H1 (cell line): Measurements from ENCODE around the gene TMEM225. TPM values are rescaled to one million over a fixed set of nuclear protein-coding genes. Genes with fewer than 3 reads are reported as not detected.
A peak's percentile ranks its signal among the peaks of the same experiment; 100 is the strongest.

Experiments used
- CTCF ChIA-PET: fragments of 300-600 bp; sonication (Branson Sonifier 250); formaldehyde crosslinking; loops from one replicate; lab custom pipeline; 2021; ENCODE audit not compliant: partially characterized antibody; lab: Charles Lee
- POLR2A ChIA-PET: fragments of 300-600 bp; sonication (Branson Sonifier 250); formaldehyde crosslinking; loops from one replicate; lab custom pipeline; 2021; ENCODE audit warnings: inconsistent platforms; ENCODE audit not compliant: partially characterized antibody; lab: Charles Lee
- DNase-seq, 2 experiments: peaks; one replicate each; pipeline versions ENCODE4 v3.0.0 to v3.0.0-alpha.2; 2010 to 2022; ENCODE audit warnings: low spot score in 2 of 2, low read depth in 1 of 2, mixed read lengths in 1 of 2
- FAIRE-seq: peaks from 2 replicates; lab custom pipeline; 2011; peaks lifted over from hg19 to GRCh38; lab: Jason Lieb, UNC
- H2AFZ ChIP-seq: 2 replicates; pipeline ENCODE4 v1.8.1; 2012; ENCODE audit warnings: low read length, inconsistent platforms
- H2AK5ac ChIP-seq: 2 replicates; pipeline ENCODE4 v1.6.1; 2013; ENCODE audit warnings: low read depth, low read length
- H2BK120ac ChIP-seq: replicated peaks from 2 replicates; pipeline ENCODE3; 2013; ENCODE audit warnings: low read depth, low read length, inconsistent platforms
- H2BK12ac ChIP-seq: 2 replicates; pipeline ENCODE4 v1.6.1; 2013; ENCODE audit warnings: low read depth, low read length
- H2BK15ac ChIP-seq: 2 replicates; pipeline ENCODE4 v1.6.1; 2013; ENCODE audit warnings: low read length
- H2BK20ac ChIP-seq: 2 replicates; pipeline ENCODE4 v1.6.1; 2013; ENCODE audit warnings: low read length
- H2BK5ac ChIP-seq: 2 replicates; pipeline ENCODE4 v1.6.1; 2013; ENCODE audit warnings: low read depth, low read length
- H3K14ac ChIP-seq: 2 replicates; pipeline ENCODE4 v1.6.1; 2013; ENCODE audit warnings: inconsistent platforms; ENCODE audit not compliant: insufficient read length
- H3K18ac ChIP-seq: 2 replicates; pipeline ENCODE4 v1.6.1; 2013; ENCODE audit warnings: low read length; ENCODE audit errors: extremely low read depth
- H3K23ac ChIP-seq: 2 replicates; pipeline ENCODE4 v1.6.1; 2013; ENCODE audit warnings: inconsistent platforms; ENCODE audit not compliant: insufficient read length
- H3K23me2 ChIP-seq: 2 replicates; pipeline ENCODE4 v1.6.1; 2013; ENCODE audit warnings: low read depth, low read length
- H3K27ac ChIP-seq: 2 replicates; pipeline ENCODE4 v1.6.1; 2011; ENCODE audit warnings: low read depth, low read length, inconsistent platforms
- H3K27me3 ChIP-seq, 4 experiments: replicated peaks in 1 of 4; 1 replicate in 1 of 4; 2 replicates in 3 of 4; pipeline versions ENCODE4 v1.6.1 to v1.8.1; 2011 to 2013; ENCODE audit warnings: low read length in 3 of 4, mild to moderate bottlenecking in 3 of 4, inconsistent platforms in 2 of 4, mixed read lengths in 2 of 4, moderate library complexity in 1 of 4; ENCODE audit not compliant: control insufficient read depth in 3 of 4, insufficient read depth in 3 of 4; ENCODE audit errors: extremely low read depth in 1 of 4
- H3K36me3 ChIP-seq, 4 experiments: 2 replicates each; pipeline versions ENCODE4 v1.6.1 to v1.8.1; 2011 to 2013; ENCODE audit warnings: mild to moderate bottlenecking in 4 of 4, low read length in 3 of 4, moderate library complexity in 2 of 4, control low read depth in 1 of 4, inconsistent platforms in 1 of 4; ENCODE audit not compliant: insufficient read depth in 4 of 4, control insufficient read depth in 2 of 4
- H3K4ac ChIP-seq: replicated peaks from 2 replicates; pipeline ENCODE3; 2013; ENCODE audit warnings: low read length, low read depth, mixed read lengths, inconsistent platforms; ENCODE audit not compliant: insufficient read length
- H3K4me1 ChIP-seq, 4 experiments: replicated peaks in 1 of 4; 1 replicate in 1 of 4; 2 replicates in 3 of 4; pipeline versions ENCODE4 v1.6.1 to v1.8.1; 2011 to 2013; ENCODE audit warnings: low read length in 3 of 4, inconsistent platforms in 2 of 4, mixed read lengths in 1 of 4; ENCODE audit not compliant: insufficient read depth in 4 of 4, control insufficient read depth in 3 of 4
- H3K4me2 ChIP-seq, 2 experiments: 2 replicates each; pipeline versions ENCODE4 v1.6.1 to v1.8.1; 2011 to 2013; ENCODE audit warnings: low read depth in 2 of 2, low read length in 2 of 2, control low read depth in 1 of 2, inconsistent platforms in 1 of 2, mild to moderate bottlenecking in 1 of 2; ENCODE audit not compliant: insufficient read depth in 1 of 2
- H3K4me3 ChIP-seq, 4 experiments: fragments of 200-600, 300-600 bp in 1 of 4; sonication (generic), shearing (Covaris generic), sonication (Bioruptor Twin) in 1 of 4; 2 replicates each; pipeline versions ENCODE4 v1.5.1 to v1.8.1; 2011 to 2016; ENCODE audit warnings: low read length in 4 of 4, low read depth in 3 of 4, control low read depth in 2 of 4, inconsistent platforms in 2 of 4, mild to moderate bottlenecking in 2 of 4, mixed read lengths in 1 of 4, moderate library complexity in 1 of 4; ENCODE audit not compliant: insufficient read depth in 2 of 4; ENCODE audit errors: extremely low read depth in 1 of 4
- H3K56ac ChIP-seq: replicated peaks from 2 replicates; pipeline ENCODE3; 2013; ENCODE audit warnings: low read depth, mild to moderate bottlenecking, mixed read lengths, low read length, inconsistent platforms; ENCODE audit not compliant: insufficient read length
- H3K79me1 ChIP-seq: 2 replicates; pipeline ENCODE4 v1.6.1; 2013; ENCODE audit warnings: low read depth, low read length, control low read depth
- H3K79me2 ChIP-seq, 2 experiments: 2 replicates each; pipeline versions ENCODE4 v1.6.1 to v1.8.1; 2012 to 2013; ENCODE audit warnings: low read length in 2 of 2, mild to moderate bottlenecking in 2 of 2, inconsistent platforms in 1 of 2; ENCODE audit not compliant: insufficient read depth in 2 of 2, control insufficient read depth in 1 of 2
- H3K9ac ChIP-seq, 4 experiments: replicated peaks in 1 of 4; 1 replicate in 1 of 4; 2 replicates in 3 of 4; pipeline versions ENCODE4 v1.6.1 to v1.8.1; 2011 to 2013; ENCODE audit warnings: low read depth in 3 of 4, low read length in 3 of 4, control low read depth in 2 of 4, mild to moderate bottlenecking in 2 of 4, moderate library complexity in 2 of 4, inconsistent platforms in 1 of 4; ENCODE audit errors: extremely low read depth in 1 of 4
- H3K9me3 ChIP-seq, 2 experiments: 2 replicates each; pipeline versions ENCODE4 v1.6.1 to v1.8.1; 2012 to 2013; ENCODE audit warnings: mild to moderate bottlenecking in 2 of 2, moderate library complexity in 2 of 2, control low read depth in 1 of 2, inconsistent platforms in 1 of 2, low read depth in 1 of 2, low read length in 1 of 2, mixed read lengths in 1 of 2; ENCODE audit not compliant: insufficient read depth in 2 of 2
- H4K20me1 ChIP-seq, 2 experiments: replicated peaks in 1 of 2; 2 replicates each; pipeline versions ENCODE3 to v1.8.1; 2011 to 2013; ENCODE audit warnings: inconsistent platforms in 2 of 2, low read length in 2 of 2, mild to moderate bottlenecking in 1 of 2; ENCODE audit not compliant: insufficient read depth in 2 of 2, control insufficient read depth in 1 of 2
- H4K5ac ChIP-seq: 2 replicates; pipeline ENCODE4 v1.6.1; 2013; ENCODE audit warnings: low read length, low read depth, mixed read lengths, inconsistent platforms; ENCODE audit not compliant: insufficient read length
- H4K8ac ChIP-seq: 2 replicates; pipeline ENCODE4 v1.8.0; 2013; ENCODE audit warnings: mild to moderate bottlenecking, moderate library complexity, low read length, inconsistent platforms; ENCODE audit not compliant: insufficient read depth; ENCODE audit errors: extremely low read depth
- H4K91ac ChIP-seq: replicated peaks from 2 replicates; pipeline ENCODE3; 2013; ENCODE audit warnings: low read length, mixed read lengths, inconsistent platforms; ENCODE audit not compliant: insufficient read length
- EGR1 ChIP-seq: IDR thresholded peaks from 2 replicates; pipeline ENCODE4 v1.6.1; 2011; ENCODE audit warnings: low read depth, low read length, borderline replicate concordance
- GABPA ChIP-seq: IDR thresholded peaks from 2 replicates; pipeline ENCODE4 v1.6.1; 2011; ENCODE audit warnings: mild to moderate bottlenecking, low read length, moderate library complexity, borderline replicate concordance; ENCODE audit not compliant: insufficient read depth
- HDAC2 ChIP-seq, 2 experiments: fragments of 300-600 bp in 1 of 2; sonication (generic) in 1 of 2; IDR thresholded peaks; 2 replicates each; pipeline ENCODE4 v1.6.1; 2011 to 2012; ENCODE audit warnings: low read depth in 2 of 2, low read length in 2 of 2, mild to moderate bottlenecking in 2 of 2, moderate library complexity in 2 of 2, borderline replicate concordance in 1 of 2, inconsistent platforms in 1 of 2
- POU5F1 ChIP-seq: IDR thresholded peaks from 2 replicates; pipeline ENCODE4 v1.6.1; 2011; ENCODE audit warnings: low read depth, mild to moderate bottlenecking, low read length, moderate library complexity
- SIX5 ChIP-seq: IDR thresholded peaks from 2 replicates; pipeline ENCODE4 v1.6.1; 2011; ENCODE audit warnings: mild to moderate bottlenecking, low read depth, low read length
- SP4 ChIP-seq: IDR thresholded peaks from 2 replicates; pipeline ENCODE4 v1.6.1; 2012; ENCODE audit warnings: low read length, inconsistent platforms
- WGBS, 2 experiments: shearing (Covaris generic) in 1 of 2; methylation state at CpG; one replicate each; pipeline versions ENCODE4 v1.1.6 to v1.1.7; 2013 to 2015; ENCODE audit warnings: low lambda C conversion rate in 2 of 2, mixed read lengths in 2 of 2, inconsistent platforms in 1 of 2, low coverage in 1 of 2, missing lambda C conversion rate in 1 of 2; ENCODE audit not compliant: insufficient replicate concordance in 2 of 2, insufficient coverage in 1 of 2, insufficient read length in 1 of 2; ENCODE audit errors: extremely low coverage in 1 of 2, missing lambda C conversion rate in 1 of 2; 5-methylcytosine and 5-hydroxymethylcytosine counted together
- polyA plus RNA-seq, 7 experiments: library from polyadenylated mRNA; depleted of rRNA in 3 of 7; stranded (reverse) in 5 of 7; unstranded in 2 of 7; fragments of >200 nt in 5 of 7; fragments of 200-250 nt in 2 of 7; gene quantifications; 1 replicate in 5 of 7; 2 replicates in 1 of 7; 4 replicates in 1 of 7; pipeline versions ENCODE4 v1.2.1 to v1.2.3, GENCODE V29; 2011 to 2013; ENCODE audit warnings: missing spikeins in 2 of 7, mixed read lengths in 2 of 7
- total RNA-seq: library from RNA; stranded (reverse); fragmentation: NEBNext Ultra II Directional; extraction: Animal tissue kit (Norgen Biotek cat#: 25700); gene quantifications from 2 replicates; pipeline ENCODE4 v1.2.1, GENCODE V29; 2021

TMEM225 gene
- total and polyA plus RNA-seq, 2 of the 8 experiments (the other 6 are each of a cell fraction or from before 2014, with no cell fraction given), result not detected

GRCh38 chr11:123903932-123904331 is 18.5 kb upstream of the TMEM225 start:
- WGBS, 2 experiments, result 71% methylated on average over 2 of the region's 2 CpGs; no CpG with 5 or more reads in 1 of the 2 experiments
- H3K27ac ChIP-seq, result no peak overlapping the region
- no peak overlapping the region for H4K5ac ChIP-seq
- CTCF ChIA-PET, result no interaction called here
- H4K8ac ChIP-seq, result no peak overlapping the region
- H3K27me3 ChIP-seq, result no peaks in the 10 kb centered on the region
- H2BK12ac ChIP-seq, result no peak overlapping the region
- H2BK5ac ChIP-seq, result no peak overlapping the region
- POLR2A ChIA-PET, result no interaction called here
- no peak overlapping the region for H3K18ac ChIP-seq
- no peaks in the 10 kb centered on the region for H4K20me1 ChIP-seq
- H2BK120ac ChIP-seq, result no peak overlapping the region
- no peaks in the 10 kb centered on the region for H3K9me3 ChIP-seq
- no peak overlapping the region for H3K14ac ChIP-seq
- H3K4ac ChIP-seq, result no peak overlapping the region
- no peak overlapping the region for H2AFZ ChIP-seq
- no peaks in the 10 kb centered on the region for H3K23me2 ChIP-seq
- H3K4me1 ChIP-seq, result peaks cover 0 to 3% (median 0%) of the 10 kb centered on the region in 4 experiments; a peak in 2 of 7 replicates
- H4K91ac ChIP-seq, result no peak overlapping the region
- H2AK5ac ChIP-seq, result no peak overlapping the region
- H2BK20ac ChIP-seq, result no peak overlapping the region
- DNase-seq (no peak), FAIRE-seq (no peak)
- H3K79me2 ChIP-seq, result no peaks in the 10 kb centered on the region
- H3K4me2 ChIP-seq, result no peak overlapping the region
- no peak overlapping the region for H3K56ac ChIP-seq
- H3K9ac ChIP-seq, result peak overlapping the region in 1 of 4 experiments; percentile 34; a peak in 1 of 7 replicates
- H3K79me1 ChIP-seq, result no peaks in the 10 kb centered on the region
- no peak overlapping the region for H3K23ac ChIP-seq
- H3K4me3 ChIP-seq, result no peak overlapping the region
- no peaks in the 10 kb centered on the region for H3K36me3 ChIP-seq
- no peak overlapping the region for H2BK15ac ChIP-seq
- no peak for TF ChIP-seq HDAC2 (IDR thresholded peaks at IDR 0.05; ENCODE audit: borderline replicate concordance in 1 of 2, low read depth in 2 of 2, low read length in 2 of 2)
- no peak for TF ChIP-seq POU5F1
- TF ChIP-seq SIX5, result no peak
- no peak for TF ChIP-seq GABPA
- no peak for TF ChIP-seq EGR1
- no peak for TF ChIP-seq SP4
